ENCODE data around the gene MEGF11.

MEGF11 gene

GRCh38 chr15:66293419-66294156 is 40.0 kb upstream of the MEGF11 start, which contains the start of gene DIS3L:
TSS of gene DIS3L (plus strand) at chr15:66293568. CDS start at chr15:66293597, 29 bp downstream.
- peak within 1 kb of the TSS; percentile 64 for H3K4me3 ChIP-seq (ENCODE audit: low read length)
- no peak for DNase-seq (ENCODE audit: low read depth)
- TF ChIP-seq CTCF (conservative IDR thresholded peaks at IDR 0.05; ENCODE audit: low read depth, low read length), result no peak

DNA sequence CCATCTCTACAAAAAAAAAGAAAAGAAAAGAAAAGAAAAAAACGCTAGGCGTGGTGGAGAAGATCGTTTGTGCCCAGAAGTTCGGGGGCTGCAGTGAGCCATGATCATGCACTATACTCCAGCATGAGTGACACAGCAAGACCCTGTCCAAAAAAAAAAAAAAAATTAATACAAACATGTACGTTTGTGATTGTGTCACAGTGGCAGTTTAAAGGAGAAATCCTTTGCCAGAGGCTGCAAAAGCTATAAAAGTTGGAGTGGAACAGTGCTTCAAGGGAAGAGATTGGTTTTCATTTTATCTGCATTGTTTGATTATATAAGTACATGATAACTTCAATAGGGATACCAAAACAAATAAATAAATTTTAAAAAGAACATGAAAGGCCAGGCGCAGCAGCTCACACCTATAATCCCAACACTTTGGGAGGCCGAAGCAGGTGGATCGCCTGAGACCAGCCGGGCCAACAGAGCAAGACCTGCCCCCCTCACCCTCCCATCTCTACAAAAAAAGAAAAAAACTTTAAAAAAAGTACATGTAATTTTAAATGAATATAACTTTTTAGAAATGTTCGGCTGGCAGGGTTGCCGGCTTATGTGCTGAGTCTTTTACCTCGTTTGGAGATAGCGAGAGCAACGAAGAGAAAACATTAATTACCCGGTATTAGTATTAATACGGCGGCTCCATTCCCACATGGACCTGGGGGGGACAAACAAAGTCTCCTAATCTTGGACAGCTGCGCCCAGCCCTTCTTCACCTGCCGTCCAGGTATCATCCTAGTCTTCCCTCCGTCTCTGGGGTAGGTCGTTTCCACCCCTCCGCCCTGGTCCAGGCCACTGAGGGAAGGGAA is 39.2 kb upstream of the MEGF11 start:
- TF ChIP-seq CTCF (conservative IDR thresholded peaks at IDR 0.05; ENCODE audit: low read depth, low read length), result no peak
- no peak for DNase-seq (ENCODE audit: low read depth)
- H3K4me3 ChIP-seq (ENCODE audit: low read length), result peak overlapping the region; percentile 64

DNA sequence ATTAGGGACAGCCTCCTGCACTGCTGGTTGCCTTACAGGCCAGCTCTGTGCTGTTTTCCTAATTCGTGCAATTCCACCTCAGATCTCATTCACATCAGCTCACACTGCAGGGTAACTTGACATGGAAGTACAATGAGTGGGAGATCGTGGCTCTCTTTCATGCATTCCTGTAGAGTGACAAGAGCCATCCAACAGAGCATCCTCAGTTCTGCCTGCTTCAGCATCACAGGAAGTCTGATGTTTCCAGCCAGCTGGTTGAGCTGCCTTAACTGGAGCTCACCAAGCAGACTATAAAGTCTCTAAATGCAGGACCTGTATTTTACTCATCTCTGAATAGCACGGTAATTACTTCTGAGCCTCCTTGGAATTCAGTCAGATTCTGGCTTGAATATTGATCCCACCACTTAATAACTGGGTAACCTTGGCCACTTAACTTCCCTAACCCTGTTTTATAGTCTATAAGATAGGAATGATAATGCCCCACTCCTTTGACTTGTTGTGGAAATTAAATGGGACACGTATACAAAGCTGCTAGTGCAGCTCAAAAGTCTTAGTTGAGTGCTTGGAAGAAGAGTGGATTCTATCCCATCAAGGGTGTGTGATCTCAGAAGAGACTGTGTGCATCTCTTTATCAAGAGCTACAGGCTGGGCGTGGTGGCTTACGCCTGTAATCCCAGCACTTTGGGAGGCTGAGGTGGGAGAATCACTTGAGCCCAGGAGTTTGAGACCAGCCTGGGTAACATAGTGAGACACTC is 38.4 kb upstream of the MEGF11 start:
- TF ChIP-seq CTCF (conservative IDR thresholded peaks at IDR 0.05; ENCODE audit: low read depth, low read length), result no peak
- H3K4me3 ChIP-seq (ENCODE audit: low read length), result no peak overlapping the region
- DNase-seq (ENCODE audit: low read depth), result no peak

DNA sequence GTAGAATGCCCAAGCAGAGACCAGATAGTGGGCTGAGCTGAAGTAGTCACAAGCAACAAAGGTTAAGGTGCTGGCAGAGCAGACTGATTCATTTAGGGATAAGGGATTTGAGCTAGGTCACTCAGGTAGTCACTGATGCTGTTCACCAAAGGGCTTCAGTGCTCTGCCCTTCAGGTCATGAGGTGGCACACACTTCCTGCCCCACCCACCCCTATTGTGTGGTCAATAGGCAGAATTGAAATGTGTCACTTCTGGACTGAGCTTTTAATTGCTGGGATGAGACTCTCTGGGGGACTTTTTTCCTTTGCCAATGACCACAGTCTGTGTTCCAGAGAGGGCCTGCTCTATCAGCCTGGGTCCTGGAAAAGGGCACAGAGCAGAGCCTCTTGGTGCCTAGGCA is 37.0 kb upstream of the MEGF11 start:
- no peak for DNase-seq (ENCODE audit: low read depth)
- TF ChIP-seq CTCF (conservative IDR thresholded peaks at IDR 0.05; ENCODE audit: low read depth, low read length), result no peak
- no peak overlapping the region for H3K4me3 ChIP-seq (ENCODE audit: low read length)

GRCh38 chr15:66290007-66290406 is 36.5 kb upstream of the MEGF11 start:
- TF ChIP-seq CTCF (conservative IDR thresholded peaks at IDR 0.05; ENCODE audit: low read depth, low read length), result no peak
- H3K4me3 ChIP-seq (ENCODE audit: low read length), result no peak overlapping the region
- no peak for DNase-seq (ENCODE audit: low read depth)

DNA sequence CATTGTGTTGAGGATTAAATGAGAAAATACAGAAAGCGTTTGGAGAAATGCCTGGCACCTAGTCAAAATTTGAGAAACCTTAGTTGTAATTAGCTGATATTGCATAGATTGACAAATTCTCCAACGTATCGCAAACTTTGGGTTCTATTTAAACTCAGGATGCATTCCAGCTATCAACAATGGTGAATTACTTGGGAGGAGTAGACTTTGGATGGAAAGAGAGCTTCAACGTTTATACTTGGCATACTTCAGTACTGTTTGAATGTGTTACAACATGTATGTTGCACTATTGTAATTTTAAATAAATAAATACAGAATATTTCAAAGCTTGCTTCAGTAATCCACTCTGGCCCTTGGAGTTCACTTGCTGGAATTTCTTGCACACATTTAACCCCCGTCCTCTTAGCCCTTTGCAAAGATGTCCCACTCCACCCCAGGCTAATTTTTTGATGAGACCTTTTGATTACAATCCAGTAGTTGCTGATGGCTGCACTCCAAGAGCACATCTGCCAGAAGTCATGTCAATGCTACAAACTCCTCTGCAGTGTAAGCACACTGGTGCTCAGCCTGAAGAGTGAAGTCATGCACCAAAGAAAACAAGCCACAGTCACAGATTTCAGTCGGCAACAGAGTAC is 35.1 kb upstream of the MEGF11 start:
- no peak overlapping the region for H3K4me3 ChIP-seq (ENCODE audit: low read length)
- no peak for TF ChIP-seq CTCF (conservative IDR thresholded peaks at IDR 0.05; ENCODE audit: low read depth, low read length)
- DNase-seq (ENCODE audit: low read depth), result no peak

Measured in retinal pigment epithelial cell (primary cell).